Measurements from ENCODE around the gene CLEC10A. TPM values are rescaled to one million over a fixed set of nuclear protein-coding genes. Genes with fewer than 3 reads are reported as not detected.
"Not testable (repeated sequence)": the region's sequence is repeated elsewhere in the genome, so short reads cannot be mapped to it uniquely, and the experiment has no call there.

CLEC10A gene
- total and polyA plus RNA-seq, 10 of the 15 experiments (the other 5 are each of a cell fraction or from before 2014, with no cell fraction given) = not detected

- H3K36me3 ChIP-seq (ENCODE audit: control insufficient read depth in 2 of 2, insufficient read depth in 2 of 2, low read length in 1 of 2); H4K20me1 ChIP-seq (ENCODE audit: control insufficient read depth, insufficient read depth); H3K9me3 ChIP-seq (replicated peaks; ENCODE audit: control insufficient read depth, insufficient read depth, low read length); intact Hi-C loops (cut with micrococcal nuclease; ENCODE audit: unreplicated experiment); H3K4me1 ChIP-seq (ENCODE audit: control insufficient read depth, insufficient read depth, low read length); in situ Hi-C loops (cut with MboI); H3K4me2 ChIP-seq (ENCODE audit: control insufficient read depth, insufficient read depth); BruUV-seq (replicated peaks); RAD21 ChIA-PET (ENCODE audit: unreplicated experiment); CTCF ChIA-PET; POLR2A ChIA-PET; ATAC-seq; H3K9ac ChIP-seq (ENCODE audit: control insufficient read depth, insufficient read depth, low read length); H3K79me2 ChIP-seq (ENCODE audit: control insufficient read depth, insufficient read depth, low read length); H3K27me3 ChIP-seq (replicated peaks in 1 of 2; ENCODE audit: control insufficient read depth in 2 of 2, insufficient read depth in 2 of 2, low read length in 1 of 2); H3K27ac ChIP-seq (ENCODE audit: control insufficient read depth, insufficient read depth); DNase-seq (ENCODE audit: low read depth, low spot score); FAIRE-seq; H2AFZ ChIP-seq (ENCODE audit: control insufficient read depth, low read depth, low read length); H3K4me3 ChIP-seq: not testable (repeated sequence)
- WGBS (ENCODE audit: insufficient coverage, insufficient replicate concordance, low lambda C conversion rate, missing lambda C conversion rate) = 48% methylated on average over 4 of the region's 4 CpGs
- SMC1A ChIA-PET (ENCODE audit: uncharacterized antibody, unreplicated experiment) = interaction anchor here (0.7 kb wide), 1 partner anchor 242 kb away, joined by 3 read pairs; no protein-coding TSS in a partner anchor
Measured at GRCh38 chr17:7088442-7088841, 8.4 kb upstream of the CLEC10A start.

DNA sequence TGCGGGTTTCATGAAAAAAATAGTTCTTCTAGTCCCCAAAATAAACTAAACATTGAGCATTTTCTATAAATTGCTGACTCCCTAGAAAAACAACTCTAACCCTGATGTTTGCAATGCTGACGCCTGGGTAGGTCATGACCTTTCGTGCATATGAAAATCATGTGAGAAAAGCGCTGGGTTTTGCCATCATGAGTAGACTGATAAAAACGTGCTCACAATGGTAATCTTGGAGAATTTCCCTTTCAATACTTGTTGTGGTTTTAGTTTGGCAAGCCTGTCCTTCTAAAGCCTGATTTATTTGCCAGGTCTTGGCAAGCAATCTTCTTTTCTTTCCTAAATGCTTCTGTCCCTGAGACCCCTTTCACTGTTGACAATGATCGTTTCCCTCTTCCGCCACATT is 4.0 kb upstream of the CLEC10A start:
- in situ Hi-C loops (cut with MboI) = no loop called here
- Histone ChIP-seq H3K4me1 (ENCODE audit: control insufficient read depth, insufficient read depth, low read length) (no peaks in the 10 kb centered on the region), H3K79me2 (ENCODE audit: control insufficient read depth, insufficient read depth, low read length) (no peaks in the 10 kb centered on the region), H3K36me3 (ENCODE audit: control insufficient read depth in 2 of 2, insufficient read depth in 2 of 2, low read length in 1 of 2) (no peaks in the 10 kb centered on the region), H3K27me3 (replicated peaks in 1 of 2; ENCODE audit: control insufficient read depth in 2 of 2, insufficient read depth in 2 of 2, low read length in 1 of 2) (no peaks in the 10 kb centered on the region), H3K9me3 (replicated peaks; ENCODE audit: control insufficient read depth, insufficient read depth, low read length) (no peaks in the 10 kb centered on the region), H2AFZ (ENCODE audit: control insufficient read depth, low read depth, low read length) (no peak overlapping the region), H3K4me2 (ENCODE audit: control insufficient read depth, insufficient read depth) (no peak overlapping the region; the same call in 1 of the 2 replicates), H3K9ac (ENCODE audit: control insufficient read depth, insufficient read depth, low read length) (no peak overlapping the region), H3K27ac (ENCODE audit: control insufficient read depth, insufficient read depth) (no peak overlapping the region), H4K20me1 (ENCODE audit: control insufficient read depth, insufficient read depth) (no peaks in the 10 kb centered on the region), H3K4me3 (no peak overlapping the region)
- ChIA-PET RAD21 (ENCODE audit: unreplicated experiment) (no interaction called here), SMC1A (ENCODE audit: uncharacterized antibody, unreplicated experiment) (no interaction called here), POLR2A (no interaction called here), CTCF (no interaction called here)
- intact Hi-C loops (cut with micrococcal nuclease; ENCODE audit: unreplicated experiment) = no loop called here
- no peak for TF ChIP-seq SIX5 (IDR thresholded peaks at IDR 0.05; ENCODE audit: low read depth, low read length, severe bottlenecking)
- TF ChIP-seq IRF3 (IDR thresholded peaks at IDR 0.05) = no peak
- no peak for TF ChIP-seq BMI1 (IDR thresholded peaks at IDR 0.05; ENCODE audit: borderline replicate concordance)
- TF ChIP-seq, protein P1, sequence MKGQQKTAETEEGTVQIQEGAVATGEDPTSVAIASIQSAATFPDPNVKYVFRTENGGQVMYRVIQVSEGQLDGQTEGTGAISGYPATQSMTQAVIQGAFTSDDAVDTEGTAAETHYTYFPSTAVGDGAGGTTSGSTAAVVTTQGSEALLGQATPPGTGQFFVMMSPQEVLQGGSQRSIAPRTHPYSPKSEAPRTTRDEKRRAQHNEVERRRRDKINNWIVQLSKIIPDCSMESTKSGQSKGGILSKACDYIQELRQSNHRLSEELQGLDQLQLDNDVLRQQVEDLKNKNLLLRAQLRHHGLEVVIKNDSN (IDR thresholded peaks at IDR 0.05; ENCODE audit: borderline replicate concordance, extremely low read length, insufficient read depth, low read depth, low read length) = no peak
- TF ChIP-seq MTA2 (IDR thresholded peaks at IDR 0.05; ENCODE audit: low read depth) = no peak
- no peak for TF ChIP-seq NFIC (IDR thresholded peaks at IDR 0.05; ENCODE audit: low read depth, low read length)
- BruUV-seq (replicated peaks) = no TSS peak
- FAIRE-seq (no peak), ATAC-seq (no peak), DNase-seq (ENCODE audit: low read depth, low spot score) (no peak)
- WGBS (ENCODE audit: insufficient coverage, insufficient replicate concordance, low lambda C conversion rate, missing lambda C conversion rate) = 18% methylated on average over 7 of the region's 7 CpGs
